GM23338 (cell line): ENCODE measurements around the gene NHLH1. TPM values are rescaled to one million over a fixed set of nuclear protein-coding genes. Genes with fewer than 3 reads are reported as not detected.

ENCODE experiments used
- ATAC-seq: fragments of 200-7000 bp; cut with Tn5 transposase; 3 replicates; pipeline ENCODE4 v1.9.1; 2020
- DNase-seq: peaks from one replicate; pipeline ENCODE4 v3.0.0-alpha.2; 2015; ENCODE audit warnings: low spot score
- H2AFZ ChIP-seq: fragments of 200-600 bp; sonication (generic); 2 replicates; pipeline ENCODE4 v1.8.0; 2016; ENCODE audit warnings: antibody characterized with exemption, mild to moderate bottlenecking, moderate library complexity
- H3F3A ChIP-seq: fragments of 200-600 bp; sonication (generic); replicated peaks from 2 replicates; pipeline ENCODE4 v1.8.0; 2017; ENCODE audit warnings: antibody characterized with exemption, mixed run types, low read depth
- H3K27ac ChIP-seq: fragments of 200-600 bp; sonication (generic); 2 replicates; pipeline ENCODE4 v1.6.1; 2016; ENCODE audit warnings: low read depth
- H3K27me3 ChIP-seq: fragments of 200-600 bp; sonication (generic); 2 replicates; pipeline ENCODE4 v1.8.0; 2016; ENCODE audit warnings: mild to moderate bottlenecking, mixed run types, moderate library complexity; ENCODE audit not compliant: insufficient read depth
- H3K36me3 ChIP-seq: fragments of 200-600 bp; sonication (generic); 2 replicates; pipeline ENCODE4 v1.8.0; 2016; ENCODE audit warnings: mild to moderate bottlenecking; ENCODE audit not compliant: insufficient read depth
- H3K4me1 ChIP-seq: fragments of 200-600 bp; sonication (generic); 2 replicates; pipeline ENCODE4 v1.8.0; 2016; ENCODE audit warnings: mild to moderate bottlenecking, moderate library complexity; ENCODE audit not compliant: insufficient read depth
- H3K4me2 ChIP-seq: fragments of 200-600 bp; sonication (generic); 2 replicates; pipeline ENCODE4 v1.7.1; 2017; ENCODE audit warnings: mixed run types
- H3K4me3 ChIP-seq: fragments of 200-600 bp; sonication (generic); 2 replicates; pipeline ENCODE4 v1.6.1; 2016; ENCODE audit warnings: mixed run types
- H3K79me2 ChIP-seq: fragments of 200-600 bp; sonication (generic); replicated peaks from 2 replicates; pipeline ENCODE4 v1.8.0; 2017; ENCODE audit warnings: mild to moderate bottlenecking; ENCODE audit not compliant: insufficient read depth
- H3K9me2 ChIP-seq: fragments of 200-600 bp; sonication (generic); 2 replicates; pipeline ENCODE4 v1.8.0; 2017; ENCODE audit not compliant: insufficient read depth
- H4K20me1 ChIP-seq: fragments of 200-600 bp; sonication (generic); replicated peaks from 2 replicates; pipeline ENCODE4 v1.8.0; 2017; ENCODE audit warnings: mild to moderate bottlenecking; ENCODE audit not compliant: insufficient read depth
- H3K27ac Mint-ChIP-seq: 2 replicates; pipeline ENCODE4 v1.8.0; 2020; ENCODE audit warnings: inconsistent platforms, mild to moderate bottlenecking, moderate library complexity, mixed read lengths
- H3K27me3 Mint-ChIP-seq: 3 replicates; pipeline ENCODE4 v1.8.0; 2022; ENCODE audit warnings: low read depth, mild to moderate bottlenecking, moderate library complexity, mixed read lengths, inconsistent platforms; ENCODE audit not compliant: insufficient read depth, poor library complexity
- H3K36me3 Mint-ChIP-seq: 3 replicates; pipeline ENCODE4 v1.8.0; 2021; ENCODE audit warnings: low read depth, mild to moderate bottlenecking, inconsistent platforms, moderate library complexity, mixed read lengths
- H3K4me1 Mint-ChIP-seq: 3 replicates; pipeline ENCODE4 v1.8.0; 2020; ENCODE audit warnings: mild to moderate bottlenecking, inconsistent platforms, mixed read lengths
- H3K4me3 Mint-ChIP-seq: 3 replicates; pipeline ENCODE4 v1.8.0; 2021; ENCODE audit warnings: moderate library complexity, mild to moderate bottlenecking, inconsistent platforms, mixed read lengths
- H3K9me3 Mint-ChIP-seq: 3 replicates; pipeline ENCODE4 v1.8.0; 2020; ENCODE audit warnings: moderate library complexity, mild to moderate bottlenecking, inconsistent platforms, mixed read lengths
- EZH2 ChIP-seq: fragments of 200-600 bp; sonication (generic); IDR thresholded peaks from one replicate; pipeline ENCODE4 v1.8.0; 2017; ENCODE audit warnings: antibody characterized with exemption, mild to moderate bottlenecking, low read depth; ENCODE audit not compliant: unreplicated experiment
- EZH2phosphoT487 ChIP-seq: fragments of 200-600 bp; sonication (generic); IDR thresholded peaks from one replicate; pipeline ENCODE4 v1.8.1; 2018; ENCODE audit warnings: antibody characterized with exemption; ENCODE audit not compliant: unreplicated experiment
- JUNB ChIP-seq: IDR thresholded peaks from one replicate; pipeline ENCODE4 v1.6.1; 2016; ENCODE audit warnings: antibody characterized with exemption; ENCODE audit not compliant: unreplicated experiment
- POLR2AphosphoS5 ChIP-seq: IDR thresholded peaks from 2 replicates; pipeline ENCODE4 v1.6.1; 2016; ENCODE audit warnings: antibody characterized with exemption, low read depth
- ZNF331 ChIP-seq: fragments of 250-450 bp; sonication (Bioruptor Pico); IDR thresholded peaks from 2 replicates; pipeline ENCODE4 v1.5.0; 2020; ENCODE audit warnings: low read depth, mild to moderate bottlenecking, moderate library complexity
- polyA plus RNA-seq: library from polyadenylated mRNA; unstranded; fragments of >200 nt; fragmentation: Nextera tagmentation; extraction: Ambion mirVana; gene quantifications from 2 replicates; pipeline ENCODE4 v1.2.1, GENCODE V29; 2016
- total RNA-seq: library from RNA; depleted of rRNA; stranded (reverse); fragments of >200 nt; shearing (Covaris generic); gene quantifications from 2 replicates; pipeline ENCODE4 v1.2.3, GENCODE V29; 2014
- TF ChIP-seq, protein P1 (sequence below): fragments of 250-450 bp; sonication (Bioruptor Pico); IDR thresholded peaks from 2 replicates; pipeline ENCODE4 v1.5.0; 2020; ENCODE audit warnings: mild to moderate bottlenecking, moderate library complexity

NHLH1 gene
- total and polyA plus RNA-seq, 2 experiments from 2014 or later, result 0.69 to 0.89 TPM

DNA sequence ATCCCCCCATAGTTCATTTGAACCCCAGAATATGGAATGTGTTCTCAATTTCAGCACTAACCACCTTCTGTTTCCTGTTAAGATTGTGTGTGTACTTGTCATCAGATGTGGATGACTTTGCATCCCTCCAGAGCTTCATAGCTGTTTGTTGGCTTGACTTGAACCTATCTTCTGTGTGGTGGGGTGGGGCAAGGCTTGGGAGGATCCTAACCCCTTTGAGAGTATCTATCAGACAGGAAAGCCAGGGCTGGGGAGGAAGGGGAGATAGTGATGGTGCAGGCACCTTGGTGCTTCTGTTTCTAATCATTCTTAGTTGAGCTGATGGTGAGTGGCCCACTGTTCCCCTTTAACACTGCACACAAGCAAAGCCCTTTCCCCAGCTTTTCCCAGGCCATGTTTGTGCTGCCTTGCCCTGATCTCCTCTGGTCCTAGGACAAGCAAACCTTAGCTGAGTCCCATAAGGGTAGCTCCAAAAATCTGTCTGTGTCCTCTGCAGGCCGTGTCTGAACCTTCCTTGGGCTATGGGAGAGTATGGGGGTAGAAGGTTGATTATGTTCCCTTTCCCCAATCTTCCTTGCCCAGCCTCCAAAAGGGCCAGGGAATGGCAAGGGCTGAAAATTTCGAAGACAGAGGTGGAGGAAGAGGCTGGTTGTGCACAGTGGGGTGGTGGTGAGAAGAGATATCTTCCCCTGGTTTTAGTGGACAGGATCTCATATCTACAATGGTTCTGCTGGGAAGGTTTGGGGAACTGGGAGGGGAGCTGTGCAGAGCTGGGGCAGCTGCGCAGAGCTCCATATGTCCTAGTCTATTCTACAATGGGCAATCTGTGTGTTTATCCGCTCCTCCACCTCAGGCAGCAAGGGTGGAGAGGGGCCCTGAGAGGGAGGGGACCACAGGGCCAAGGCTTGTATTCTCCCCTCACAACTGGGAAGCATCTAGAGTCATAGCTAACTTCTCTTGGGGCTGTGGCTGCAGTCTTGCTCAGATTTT lies 1.4 kb downstream of the NHLH1 start (continued):
- TF ChIP-seq, protein P1, sequence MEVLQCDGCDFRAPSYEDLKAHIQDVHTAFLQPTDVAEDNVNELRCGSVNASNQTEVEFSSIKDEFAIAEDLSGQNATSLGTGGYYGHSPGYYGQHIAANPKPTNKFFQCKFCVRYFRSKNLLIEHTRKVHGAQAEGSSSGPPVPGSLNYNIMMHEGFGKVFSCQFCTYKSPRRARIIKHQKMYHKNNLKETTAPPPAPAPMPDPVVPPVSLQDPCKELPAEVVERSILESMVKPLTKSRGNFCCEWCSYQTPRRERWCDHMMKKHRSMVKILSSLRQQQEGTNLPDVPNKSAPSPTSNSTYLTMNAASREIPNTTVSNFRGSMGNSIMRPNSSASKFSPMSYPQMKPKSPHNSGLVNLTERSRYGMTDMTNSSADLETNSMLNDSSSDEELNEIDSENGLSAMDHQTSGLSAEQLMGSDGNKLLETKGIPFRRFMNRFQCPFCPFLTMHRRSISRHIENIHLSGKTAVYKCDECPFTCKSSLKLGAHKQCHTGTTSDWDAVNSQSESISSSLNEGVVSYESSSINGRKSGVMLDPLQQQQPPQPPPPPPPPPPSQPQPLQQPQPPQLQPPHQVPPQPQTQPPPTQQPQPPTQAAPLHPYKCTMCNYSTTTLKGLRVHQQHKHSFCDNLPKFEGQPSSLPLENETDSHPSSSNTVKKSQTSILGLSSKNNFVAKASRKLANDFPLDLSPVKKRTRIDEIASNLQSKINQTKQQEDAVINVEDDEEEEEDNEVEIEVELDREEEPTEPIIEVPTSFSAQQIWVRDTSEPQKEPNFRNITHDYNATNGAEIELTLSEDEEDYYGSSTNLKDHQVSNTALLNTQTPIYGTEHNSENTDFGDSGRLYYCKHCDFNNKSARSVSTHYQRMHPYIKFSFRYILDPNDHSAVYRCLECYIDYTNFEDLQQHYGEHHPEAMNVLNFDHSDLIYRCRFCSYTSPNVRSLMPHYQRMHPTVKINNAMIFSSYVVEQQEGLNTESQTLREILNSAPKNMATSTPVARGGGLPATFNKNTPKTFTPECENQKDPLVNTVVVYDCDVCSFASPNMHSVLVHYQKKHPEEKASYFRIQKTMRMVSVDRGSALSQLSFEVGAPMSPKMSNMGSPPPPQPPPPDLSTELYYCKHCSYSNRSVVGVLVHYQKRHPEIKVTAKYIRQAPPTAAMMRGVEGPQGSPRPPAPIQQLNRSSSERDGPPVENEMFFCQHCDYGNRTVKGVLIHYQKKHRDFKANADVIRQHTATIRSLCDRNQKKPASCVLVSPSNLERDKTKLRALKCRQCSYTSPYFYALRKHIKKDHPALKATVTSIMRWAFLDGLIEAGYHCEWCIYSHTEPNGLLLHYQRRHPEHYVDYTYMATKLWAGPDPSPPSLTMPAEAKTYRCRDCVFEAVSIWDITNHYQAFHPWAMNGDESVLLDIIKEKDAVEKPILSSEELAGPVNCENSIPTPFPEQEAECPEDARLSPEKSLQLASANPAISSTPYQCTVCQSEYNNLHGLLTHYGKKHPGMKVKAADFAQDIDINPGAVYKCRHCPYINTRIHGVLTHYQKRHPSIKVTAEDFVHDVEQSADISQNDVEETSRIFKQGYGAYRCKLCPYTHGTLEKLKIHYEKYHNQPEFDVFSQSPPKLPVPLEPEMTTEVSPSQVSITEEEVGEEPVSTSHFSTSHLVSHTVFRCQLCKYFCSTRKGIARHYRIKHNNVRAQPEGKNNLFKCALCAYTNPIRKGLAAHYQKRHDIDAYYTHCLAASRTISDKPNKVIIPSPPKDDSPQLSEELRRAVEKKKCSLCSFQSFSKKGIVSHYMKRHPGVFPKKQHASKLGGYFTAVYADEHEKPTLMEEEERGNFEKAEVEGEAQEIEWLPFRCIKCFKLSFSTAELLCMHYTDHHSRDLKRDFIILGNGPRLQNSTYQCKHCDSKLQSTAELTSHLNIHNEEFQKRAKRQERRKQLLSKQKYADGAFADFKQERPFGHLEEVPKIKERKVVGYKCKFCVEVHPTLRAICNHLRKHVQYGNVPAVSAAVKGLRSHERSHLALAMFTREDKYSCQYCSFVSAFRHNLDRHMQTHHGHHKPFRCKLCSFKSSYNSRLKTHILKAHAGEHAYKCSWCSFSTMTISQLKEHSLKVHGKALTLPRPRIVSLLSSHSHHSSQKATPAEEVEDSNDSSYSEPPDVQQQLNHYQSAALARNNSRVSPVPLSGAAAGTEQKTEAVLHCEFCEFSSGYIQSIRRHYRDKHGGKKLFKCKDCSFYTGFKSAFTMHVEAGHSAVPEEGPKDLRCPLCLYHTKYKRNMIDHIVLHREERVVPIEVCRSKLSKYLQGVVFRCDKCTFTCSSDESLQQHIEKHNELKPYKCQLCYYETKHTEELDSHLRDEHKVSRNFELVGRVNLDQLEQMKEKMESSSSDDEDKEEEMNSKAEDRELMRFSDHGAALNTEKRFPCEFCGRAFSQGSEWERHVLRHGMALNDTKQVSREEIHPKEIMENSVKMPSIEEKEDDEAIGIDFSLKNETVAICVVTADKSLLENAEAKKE, result no peak
- TF ChIP-seq ZNF331 (CRISPR knock-in tag), result no peak
- no peak for TF ChIP-seq JUNB
- no peak for TF ChIP-seq POLR2AphosphoS5

DNA sequence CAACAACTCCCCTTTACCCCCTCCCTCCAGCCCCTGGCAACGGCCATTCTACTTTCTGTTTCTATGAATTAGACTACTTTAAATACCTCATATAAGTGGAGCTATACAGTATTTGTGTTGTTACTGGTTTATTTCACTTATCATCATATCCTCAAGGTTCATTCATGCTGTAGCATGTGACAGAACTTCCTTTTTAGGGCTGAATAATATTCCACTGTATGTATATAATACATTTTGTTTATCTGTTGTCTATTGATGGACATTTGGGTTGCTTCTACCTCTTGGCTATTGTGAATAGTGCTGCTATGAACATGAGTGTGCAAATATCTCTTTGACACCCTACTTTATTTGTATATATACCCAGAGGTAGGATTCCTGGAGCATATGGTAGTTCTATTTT lies 2.2 kb downstream of the NHLH1 start:
- Histone ChIP-seq H3F3A (0 out of 2 replicates have a peak, but pooled peaks cover 3% of the 10 kb centered on the region), H4K20me1 (no peaks in the 10 kb centered on the region; the same call in 1 of the 2 replicates), H3K79me2 (no peaks in the 10 kb centered on the region), H3K4me2 (no peak overlapping the region), H2AFZ (no peak overlapping the region), H3K4me1 (peaks cover 10% of the 10 kb centered on the region; the same call in 1 of the 2 replicates), H3K9me2 (no peaks in the 10 kb centered on the region), H3K36me3 (no peaks in the 10 kb centered on the region), H3K27ac (no peak overlapping the region), H3K27me3 (no peaks in the 10 kb centered on the region), H3K4me3 (no peak overlapping the region)
- Mint-ChIP-seq H3K9me3 (no peaks in the 10 kb centered on the region), H3K36me3 (no peaks in the 10 kb centered on the region; the same call in 2 of the 3 replicates), H3K27me3 (peaks cover 9% of the 10 kb centered on the region), H3K4me1 (peaks cover 41% of the 10 kb centered on the region), H3K4me3 (no peak overlapping the region), H3K27ac (no peak overlapping the region)
- no peak for DNase-seq
- no peak for ATAC-seq
- TF ChIP-seq, protein P1, result no peak
- TF ChIP-seq EZH2, result no peak
- no peak for TF ChIP-seq EZH2phosphoT487
